CD1c-positive myeloid dendritic cell (primary cell): ENCODE data around the gene SERTM1.

Source experiments
- DNase-seq: peaks from one replicate; pipeline ENCODE4 v3.0.0-alpha.2; 2016; ENCODE audit errors: extremely low spot score

SERTM1 gene

GRCh38 chr13:36673838-36674326, at the start of gene SERTM1:
SERTM1 (plus strand) TSS chr13:36674020; CDS start chr13:36695079, 21,059 bp downstream.
- no peak for DNase-seq

- DNase-seq, result no peak
These were observed 45.3 kb upstream of the SERTM1 start for GRCh38 chr13:36628377-36629056.

- no peak for DNase-seq
These were observed 44.8 kb upstream of the SERTM1 start for GRCh38 chr13:36629057-36629385.

GRCh38 chr13:36630181-36630803, 43.5 kb upstream of the SERTM1 start:
- DNase-seq, result no peak

- no peak for DNase-seq
These were observed 34.2 kb upstream of the SERTM1 start for GRCh38 chr13:36639610-36640009.

GRCh38 chr13:36650611-36651010, 23.2 kb upstream of the SERTM1 start:
- DNase-seq, result no peak

GRCh38 chr13:36665630-36666029, 8.2 kb upstream of the SERTM1 start:
- DNase-seq, result no peak

GRCh38 chr13:36666477-36667229, 7.2 kb upstream of the SERTM1 start:
- DNase-seq, result no peak

GRCh38 chr13:36668316-36668715, 5.5 kb upstream of the SERTM1 start:
- DNase-seq, result no peak

- no peak for DNase-seq
These were observed 468 bp upstream of the SERTM1 start for GRCh38 chr13:36673352-36673751.

- DNase-seq, result no peak
These were observed 755 bp downstream of the SERTM1 start for GRCh38 chr13:36674337-36675212.

GRCh38 chr13:36675213-36675536, 1.4 kb downstream of the SERTM1 start:
- no peak for DNase-seq

GRCh38 chr13:36680913-36681312, 7.1 kb downstream of the SERTM1 start:
- no peak for DNase-seq

GRCh38 chr13:36681894-36682624, 8.2 kb downstream of the SERTM1 start:
- no peak for DNase-seq

- DNase-seq, result no peak
These were observed 9.9 kb downstream of the SERTM1 start for GRCh38 chr13:36683701-36684100.

GRCh38 chr13:36685927-36686326, 12.1 kb downstream of the SERTM1 start:
- no peak for DNase-seq

- DNase-seq, result no peak
These were observed 22.7 kb downstream of the SERTM1 start for GRCh38 chr13:36696410-36697010.

- DNase-seq, result no peak
These were observed 26.4 kb downstream of the SERTM1 start for GRCh38 chr13:36700170-36700569.

GRCh38 chr13:36706755-36707154, 32.9 kb downstream of the SERTM1 start:
- DNase-seq, result no peak

GRCh38 chr13:36709136-36709890, 35.5 kb downstream of the SERTM1 start:
- no peak for DNase-seq
